H1 (cell line): ENCODE measurements around the gene GLRX5. TPM values are rescaled to one million over a fixed set of nuclear protein-coding genes. Genes with fewer than 3 reads are reported as not detected.

ENCODE experiments used
- CTCF ChIA-PET: fragments of 300-600 bp; sonication (Branson Sonifier 250); formaldehyde crosslinking; loops from one replicate; lab custom pipeline; 2021; ENCODE audit not compliant: partially characterized antibody; lab: Charles Lee
- POLR2A ChIA-PET: fragments of 300-600 bp; sonication (Branson Sonifier 250); formaldehyde crosslinking; loops from one replicate; lab custom pipeline; 2021; ENCODE audit warnings: inconsistent platforms; ENCODE audit not compliant: partially characterized antibody; lab: Charles Lee
- DNase-seq, 2 experiments: peaks; one replicate each; pipeline versions ENCODE4 v3.0.0 to v3.0.0-alpha.2; 2010 to 2022; ENCODE audit warnings: low spot score in 2 of 2, low read depth in 1 of 2, mixed read lengths in 1 of 2
- FAIRE-seq: peaks from 2 replicates; lab custom pipeline; 2011; peaks lifted over from hg19 to GRCh38; lab: Jason Lieb, UNC
- H2AFZ ChIP-seq: 2 replicates; pipeline ENCODE4 v1.8.1; 2012; ENCODE audit warnings: low read length, inconsistent platforms
- H2AK5ac ChIP-seq: 2 replicates; pipeline ENCODE4 v1.6.1; 2013; ENCODE audit warnings: low read depth, low read length
- H2BK120ac ChIP-seq: replicated peaks from 2 replicates; pipeline ENCODE3; 2013; ENCODE audit warnings: low read depth, low read length, inconsistent platforms
- H2BK12ac ChIP-seq: 2 replicates; pipeline ENCODE4 v1.6.1; 2013; ENCODE audit warnings: low read depth, low read length
- H2BK15ac ChIP-seq: 2 replicates; pipeline ENCODE4 v1.6.1; 2013; ENCODE audit warnings: low read length
- H2BK20ac ChIP-seq: 2 replicates; pipeline ENCODE4 v1.6.1; 2013; ENCODE audit warnings: low read length
- H2BK5ac ChIP-seq: 2 replicates; pipeline ENCODE4 v1.6.1; 2013; ENCODE audit warnings: low read depth, low read length
- H3K14ac ChIP-seq: 2 replicates; pipeline ENCODE4 v1.6.1; 2013; ENCODE audit warnings: inconsistent platforms; ENCODE audit not compliant: insufficient read length
- H3K18ac ChIP-seq: 2 replicates; pipeline ENCODE4 v1.6.1; 2013; ENCODE audit warnings: low read length; ENCODE audit errors: extremely low read depth
- H3K23ac ChIP-seq: 2 replicates; pipeline ENCODE4 v1.6.1; 2013; ENCODE audit warnings: inconsistent platforms; ENCODE audit not compliant: insufficient read length
- H3K23me2 ChIP-seq: 2 replicates; pipeline ENCODE4 v1.6.1; 2013; ENCODE audit warnings: low read depth, low read length
- H3K27ac ChIP-seq: 2 replicates; pipeline ENCODE4 v1.6.1; 2011; ENCODE audit warnings: low read depth, low read length, inconsistent platforms
- H3K27me3 ChIP-seq, 4 experiments: replicated peaks in 1 of 4; 1 replicate in 1 of 4; 2 replicates in 3 of 4; pipeline versions ENCODE4 v1.6.1 to v1.8.1; 2011 to 2013; ENCODE audit warnings: low read length in 3 of 4, mild to moderate bottlenecking in 3 of 4, inconsistent platforms in 2 of 4, mixed read lengths in 2 of 4, moderate library complexity in 1 of 4; ENCODE audit not compliant: control insufficient read depth in 3 of 4, insufficient read depth in 3 of 4; ENCODE audit errors: extremely low read depth in 1 of 4
- H3K36me3 ChIP-seq, 4 experiments: 2 replicates each; pipeline versions ENCODE4 v1.6.1 to v1.8.1; 2011 to 2013; ENCODE audit warnings: mild to moderate bottlenecking in 4 of 4, low read length in 3 of 4, moderate library complexity in 2 of 4, control low read depth in 1 of 4, inconsistent platforms in 1 of 4; ENCODE audit not compliant: insufficient read depth in 4 of 4, control insufficient read depth in 2 of 4
- H3K4ac ChIP-seq: replicated peaks from 2 replicates; pipeline ENCODE3; 2013; ENCODE audit warnings: low read length, low read depth, mixed read lengths, inconsistent platforms; ENCODE audit not compliant: insufficient read length
- H3K4me1 ChIP-seq, 4 experiments: replicated peaks in 1 of 4; 1 replicate in 1 of 4; 2 replicates in 3 of 4; pipeline versions ENCODE4 v1.6.1 to v1.8.1; 2011 to 2013; ENCODE audit warnings: low read length in 3 of 4, inconsistent platforms in 2 of 4, mixed read lengths in 1 of 4; ENCODE audit not compliant: insufficient read depth in 4 of 4, control insufficient read depth in 3 of 4
- H3K4me2 ChIP-seq, 2 experiments: 2 replicates each; pipeline versions ENCODE4 v1.6.1 to v1.8.1; 2011 to 2013; ENCODE audit warnings: low read depth in 2 of 2, low read length in 2 of 2, control low read depth in 1 of 2, inconsistent platforms in 1 of 2, mild to moderate bottlenecking in 1 of 2; ENCODE audit not compliant: insufficient read depth in 1 of 2
- H3K4me3 ChIP-seq, 4 experiments: fragments of 200-600, 300-600 bp in 1 of 4; sonication (generic), shearing (Covaris generic), sonication (Bioruptor Twin) in 1 of 4; 2 replicates each; pipeline versions ENCODE4 v1.5.1 to v1.8.1; 2011 to 2016; ENCODE audit warnings: low read length in 4 of 4, low read depth in 3 of 4, control low read depth in 2 of 4, inconsistent platforms in 2 of 4, mild to moderate bottlenecking in 2 of 4, mixed read lengths in 1 of 4, moderate library complexity in 1 of 4; ENCODE audit not compliant: insufficient read depth in 2 of 4; ENCODE audit errors: extremely low read depth in 1 of 4
- H3K56ac ChIP-seq: replicated peaks from 2 replicates; pipeline ENCODE3; 2013; ENCODE audit warnings: low read depth, mild to moderate bottlenecking, mixed read lengths, low read length, inconsistent platforms; ENCODE audit not compliant: insufficient read length
- H3K79me1 ChIP-seq: 2 replicates; pipeline ENCODE4 v1.6.1; 2013; ENCODE audit warnings: low read depth, low read length, control low read depth
- H3K79me2 ChIP-seq, 2 experiments: 2 replicates each; pipeline versions ENCODE4 v1.6.1 to v1.8.1; 2012 to 2013; ENCODE audit warnings: low read length in 2 of 2, mild to moderate bottlenecking in 2 of 2, inconsistent platforms in 1 of 2; ENCODE audit not compliant: insufficient read depth in 2 of 2, control insufficient read depth in 1 of 2
- H3K9ac ChIP-seq, 4 experiments: replicated peaks in 1 of 4; 1 replicate in 1 of 4; 2 replicates in 3 of 4; pipeline versions ENCODE4 v1.6.1 to v1.8.1; 2011 to 2013; ENCODE audit warnings: low read depth in 3 of 4, low read length in 3 of 4, control low read depth in 2 of 4, mild to moderate bottlenecking in 2 of 4, moderate library complexity in 2 of 4, inconsistent platforms in 1 of 4; ENCODE audit errors: extremely low read depth in 1 of 4
- H3K9me3 ChIP-seq, 2 experiments: 2 replicates each; pipeline versions ENCODE4 v1.6.1 to v1.8.1; 2012 to 2013; ENCODE audit warnings: mild to moderate bottlenecking in 2 of 2, moderate library complexity in 2 of 2, control low read depth in 1 of 2, inconsistent platforms in 1 of 2, low read depth in 1 of 2, low read length in 1 of 2, mixed read lengths in 1 of 2; ENCODE audit not compliant: insufficient read depth in 2 of 2
- H4K20me1 ChIP-seq, 2 experiments: replicated peaks in 1 of 2; 2 replicates each; pipeline versions ENCODE3 to v1.8.1; 2011 to 2013; ENCODE audit warnings: inconsistent platforms in 2 of 2, low read length in 2 of 2, mild to moderate bottlenecking in 1 of 2; ENCODE audit not compliant: insufficient read depth in 2 of 2, control insufficient read depth in 1 of 2
- H4K5ac ChIP-seq: 2 replicates; pipeline ENCODE4 v1.6.1; 2013; ENCODE audit warnings: low read length, low read depth, mixed read lengths, inconsistent platforms; ENCODE audit not compliant: insufficient read length
- H4K8ac ChIP-seq: 2 replicates; pipeline ENCODE4 v1.8.0; 2013; ENCODE audit warnings: mild to moderate bottlenecking, moderate library complexity, low read length, inconsistent platforms; ENCODE audit not compliant: insufficient read depth; ENCODE audit errors: extremely low read depth
- H4K91ac ChIP-seq: replicated peaks from 2 replicates; pipeline ENCODE3; 2013; ENCODE audit warnings: low read length, mixed read lengths, inconsistent platforms; ENCODE audit not compliant: insufficient read length
- CBX5 ChIP-seq: fragments of 300-800, 300-1000 bp; sonication (generic); IDR thresholded peaks from 2 replicates; pipeline ENCODE4 v1.7.1; 2016; ENCODE audit warnings: antibody characterized with exemption, low read length, low read depth
- E2F6 ChIP-seq: IDR thresholded peaks from 2 replicates; pipeline ENCODE4 v1.6.1; 2012; ENCODE audit warnings: inconsistent platforms
- EGR1 ChIP-seq: IDR thresholded peaks from 2 replicates; pipeline ENCODE4 v1.6.1; 2011; ENCODE audit warnings: low read depth, low read length, borderline replicate concordance
- GABPA ChIP-seq: IDR thresholded peaks from 2 replicates; pipeline ENCODE4 v1.6.1; 2011; ENCODE audit warnings: mild to moderate bottlenecking, low read length, moderate library complexity, borderline replicate concordance; ENCODE audit not compliant: insufficient read depth
- JUND ChIP-seq: IDR thresholded peaks from 2 replicates; pipeline ENCODE4 v1.6.1; 2011; ENCODE audit warnings: mild to moderate bottlenecking, improper control_type of control experiment, low read length
- KDM1A ChIP-seq: fragments of 200-600, 300-600 bp; sonication (generic); IDR thresholded peaks from 2 replicates; pipeline ENCODE4 v1.7.1; 2016; ENCODE audit warnings: mild to moderate bottlenecking, low read length, borderline replicate concordance
- SAP30 ChIP-seq: fragments of 300-600 bp; sonication (generic); IDR thresholded peaks from 2 replicates; pipeline ENCODE4 v1.7.1; 2012; ENCODE audit warnings: low read length, moderate library complexity, mild to moderate bottlenecking, inconsistent platforms; ENCODE audit not compliant: insufficient read depth, insufficient replicate concordance
- SIX5 ChIP-seq: IDR thresholded peaks from 2 replicates; pipeline ENCODE4 v1.6.1; 2011; ENCODE audit warnings: mild to moderate bottlenecking, low read depth, low read length
- TAF7 ChIP-seq: optimal IDR thresholded peaks from 2 replicates; pipeline ENCODE3; 2011; ENCODE audit warnings: low read depth, mild to moderate bottlenecking, inconsistent platforms, low read length, moderate library complexity, borderline replicate concordance
- TBP ChIP-seq: IDR thresholded peaks from 2 replicates; pipeline ENCODE4 v1.6.1; 2011; ENCODE audit warnings: low read depth, low read length, improper control_type of control experiment
- USF2 ChIP-seq: IDR thresholded peaks from 2 replicates; pipeline ENCODE4 v1.6.1; 2011; ENCODE audit warnings: low read length, improper control_type of control experiment
- WGBS, 2 experiments: shearing (Covaris generic) in 1 of 2; methylation state at CpG; one replicate each; pipeline versions ENCODE4 v1.1.6 to v1.1.7; 2013 to 2015; ENCODE audit warnings: low lambda C conversion rate in 2 of 2, mixed read lengths in 2 of 2, inconsistent platforms in 1 of 2, low coverage in 1 of 2, missing lambda C conversion rate in 1 of 2; ENCODE audit not compliant: insufficient replicate concordance in 2 of 2, insufficient coverage in 1 of 2, insufficient read length in 1 of 2; ENCODE audit errors: extremely low coverage in 1 of 2, missing lambda C conversion rate in 1 of 2; 5-methylcytosine and 5-hydroxymethylcytosine counted together
- polyA plus RNA-seq, 7 experiments: library from polyadenylated mRNA; depleted of rRNA in 3 of 7; stranded (reverse) in 5 of 7; unstranded in 2 of 7; fragments of >200 nt in 5 of 7; fragments of 200-250 nt in 2 of 7; gene quantifications; 1 replicate in 5 of 7; 2 replicates in 1 of 7; 4 replicates in 1 of 7; pipeline versions ENCODE4 v1.2.1 to v1.2.3, GENCODE V29; 2011 to 2013; ENCODE audit warnings: missing spikeins in 2 of 7, mixed read lengths in 2 of 7
- total RNA-seq: library from RNA; stranded (reverse); fragmentation: NEBNext Ultra II Directional; extraction: Animal tissue kit (Norgen Biotek cat#: 25700); gene quantifications from 2 replicates; pipeline ENCODE4 v1.2.1, GENCODE V29; 2021

The GLRX5 gene
- total and polyA plus RNA-seq, 2 of the 8 experiments (the other 6 are each of a cell fraction or from before 2014, with no cell fraction given), result 70.1 to 88.8 TPM

GRCh38 chr14:95541346-95541745 lies 6.5 kb downstream of the GLRX5 start:
- Histone ChIP-seq H4K91ac (no peak overlapping the region), H3K27ac (no peak overlapping the region), H3K79me2 (peaks cover 10 to 73% of the 10 kb centered on the region in 2 experiments), H3K4ac (no peak overlapping the region), H2BK12ac (no peak overlapping the region), H3K56ac (no peak overlapping the region), H3K9me3 (no peaks in the 10 kb centered on the region), H3K4me2 (no peak overlapping the region), H2AK5ac (no peak overlapping the region), H2AFZ (no peak overlapping the region), H4K8ac (no peak overlapping the region), H2BK20ac (no peak overlapping the region), H3K27me3 (no peaks in the 10 kb centered on the region), H3K9ac (no peak overlapping the region), H3K14ac (no peak overlapping the region), H3K23me2 (no peaks in the 10 kb centered on the region), H4K5ac (no peak overlapping the region), H3K4me3 (no peak overlapping the region), H3K4me1 (peaks cover 0 to 6% (median 0%) of the 10 kb centered on the region in 4 experiments; a peak in 3 of 7 replicates), H3K23ac (no peak overlapping the region), H2BK5ac (no peak overlapping the region), H4K20me1 (peaks cover 21 to 32% of the 10 kb centered on the region in 2 experiments), H3K36me3 (peaks cover 3 to 7% (median 4%) of the 10 kb centered on the region in 4 experiments; a peak in 4 of 8 replicates), H2BK120ac (no peak overlapping the region), H2BK15ac (no peak overlapping the region), H3K18ac (no peak overlapping the region), H3K79me1 (peaks cover 14% of the 10 kb centered on the region)
- FAIRE-seq (no peak), DNase-seq (no peak)
- WGBS, 2 experiments, result 84% methylated on average over 4 of the region's 4 CpGs; no CpG with 5 or more reads in 1 of the 2 experiments
- ChIA-PET POLR2A (interaction anchor here (1.6 kb wide), 1 partner anchor 8 kb away, joined by 4 read pairs; no protein-coding TSS in a partner anchor), CTCF (interaction anchor here (0.5 to 1.3 kb wide), 2 partner anchors 14 to 40 kb away, joined by 3 to 5 read pairs; no protein-coding TSS in a partner anchor)
- no peak for TF ChIP-seq TAF7
- no peak for TF ChIP-seq EGR1
- no peak for TF ChIP-seq KDM1A
- TF ChIP-seq GABPA, result no peak
- no peak for TF ChIP-seq USF2
- TF ChIP-seq E2F6, result no peak
- no peak for TF ChIP-seq TBP
- TF ChIP-seq SAP30, result no peak
- TF ChIP-seq JUND, result no peak
- TF ChIP-seq SIX5, result no peak
- TF ChIP-seq CBX5, result no peak
